Fibroblast of skin of back (primary cell): ENCODE data around the gene RBP2.
"Not testable (repeated sequence)": the region's sequence is repeated elsewhere in the genome, so short reads cannot be mapped to it uniquely, and the experiment has no call there.

ENCODE experiments used
- DNase-seq: peaks from one replicate; pipeline ENCODE4 v3.0.0-alpha.2; 2013

The RBP2 gene

DNA sequence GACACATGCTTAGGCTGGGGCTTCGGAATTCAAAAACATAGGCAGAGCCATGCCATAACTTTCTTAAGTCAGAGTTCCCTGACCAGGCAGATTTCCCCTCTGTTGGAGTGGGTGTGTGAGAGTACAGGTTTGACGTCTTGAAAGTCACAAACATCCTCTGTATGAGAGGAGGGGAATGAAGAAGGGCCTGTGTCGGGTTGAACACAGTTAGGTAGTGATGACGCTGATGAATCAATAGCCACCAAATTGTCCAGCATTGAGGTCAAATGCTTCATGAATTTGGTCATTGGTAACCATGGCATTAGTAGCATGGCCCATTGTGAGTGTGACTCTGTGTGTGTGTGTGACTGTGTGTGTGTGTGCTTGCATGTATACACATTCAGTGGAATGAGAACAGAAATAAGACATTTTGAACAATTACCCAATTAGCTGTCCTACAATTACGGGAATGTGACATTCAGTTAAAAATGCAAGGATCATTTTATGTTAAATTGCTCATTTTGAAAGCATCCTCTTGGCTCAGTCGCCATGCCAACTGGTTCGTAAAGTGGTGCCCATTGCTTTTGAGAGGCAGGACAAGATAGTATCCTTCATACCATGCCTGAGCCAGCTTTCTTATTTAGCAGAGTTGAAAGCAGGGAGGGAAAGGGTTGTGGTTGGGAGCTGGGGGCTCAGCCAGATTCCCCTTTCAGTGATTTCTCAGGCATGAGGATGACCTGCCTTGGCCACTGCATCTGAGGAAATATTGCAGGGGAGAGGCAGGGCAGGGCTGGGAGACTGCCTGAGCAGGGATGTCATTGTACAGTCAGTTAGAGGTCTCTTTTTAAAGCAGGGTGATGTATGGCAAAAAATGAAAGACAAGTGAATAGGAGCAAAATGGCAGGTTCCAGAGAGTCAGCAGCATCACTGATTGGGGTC lies 35.4 kb downstream of the RBP2 start:
- DNase-seq: no peak

DNA sequence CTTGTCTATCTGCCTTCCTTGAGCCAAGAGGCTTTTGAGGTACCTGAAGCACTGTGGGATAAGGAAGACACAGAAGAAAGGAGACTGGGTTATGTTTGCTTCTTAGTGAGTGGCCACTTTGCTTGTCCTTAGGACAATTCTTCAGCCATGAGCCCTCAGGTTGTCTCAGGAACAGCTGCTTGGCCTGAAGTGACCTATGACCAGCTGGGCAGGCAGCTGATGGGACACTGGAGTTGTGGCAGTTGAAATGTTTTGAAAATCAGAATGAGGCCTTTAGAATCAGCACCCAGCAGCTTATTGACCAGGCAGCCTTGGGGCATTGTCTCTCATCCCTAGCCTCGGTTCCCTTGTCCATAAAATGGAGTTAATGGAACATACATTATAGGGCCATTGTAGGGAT lies 37.0 kb downstream of the RBP2 start:
- DNase-seq: no peak

DNA sequence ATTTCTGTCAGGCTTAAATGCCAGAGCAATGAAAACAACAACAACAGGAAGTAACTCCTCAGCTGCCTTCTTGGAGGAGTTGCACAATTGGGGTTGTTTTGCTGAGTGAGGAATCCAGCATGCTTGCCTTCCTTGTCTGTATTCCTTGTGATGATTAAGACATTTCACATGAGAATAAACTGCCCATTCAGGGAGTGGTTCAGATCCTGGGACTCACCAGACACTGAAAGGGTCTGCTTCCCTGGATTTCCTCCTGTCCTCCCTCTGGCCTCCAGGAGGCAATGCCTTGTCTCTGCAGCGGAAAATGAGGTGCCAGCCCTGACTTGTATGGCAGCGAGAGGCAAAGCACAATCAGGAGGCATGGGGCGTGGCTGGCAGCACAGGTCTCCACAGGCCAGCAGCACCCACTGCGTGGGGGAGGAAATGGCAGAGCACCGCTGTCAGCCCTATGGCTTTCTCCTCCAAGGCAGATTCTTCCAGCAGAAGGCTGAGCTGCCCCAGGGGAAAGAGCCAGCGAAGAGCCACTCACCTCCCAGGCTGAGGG lies 41.5 kb downstream of the RBP2 start:
- peak; percentile 11 for DNase-seq

DNA sequence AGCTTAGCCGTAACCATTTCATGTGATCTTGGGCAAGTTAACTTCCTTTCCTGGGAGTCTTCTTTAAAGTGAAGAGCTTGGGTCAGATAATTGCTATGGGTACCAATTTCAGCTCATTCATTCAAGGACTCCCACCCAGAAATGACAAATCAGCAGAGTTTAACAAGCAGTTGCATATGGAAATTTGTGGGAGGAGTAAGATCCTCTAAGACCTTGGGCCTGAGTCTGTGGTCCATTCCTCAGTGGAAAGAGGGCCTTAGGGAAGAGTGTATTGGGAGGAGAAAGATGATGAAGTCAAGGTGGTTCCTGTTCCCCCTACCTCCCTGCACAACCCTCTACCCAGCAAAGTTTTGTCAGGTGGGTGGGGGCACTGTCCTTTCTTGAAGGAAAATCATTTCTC lies 42.1 kb downstream of the RBP2 start:
- DNase-seq: no peak

DNA sequence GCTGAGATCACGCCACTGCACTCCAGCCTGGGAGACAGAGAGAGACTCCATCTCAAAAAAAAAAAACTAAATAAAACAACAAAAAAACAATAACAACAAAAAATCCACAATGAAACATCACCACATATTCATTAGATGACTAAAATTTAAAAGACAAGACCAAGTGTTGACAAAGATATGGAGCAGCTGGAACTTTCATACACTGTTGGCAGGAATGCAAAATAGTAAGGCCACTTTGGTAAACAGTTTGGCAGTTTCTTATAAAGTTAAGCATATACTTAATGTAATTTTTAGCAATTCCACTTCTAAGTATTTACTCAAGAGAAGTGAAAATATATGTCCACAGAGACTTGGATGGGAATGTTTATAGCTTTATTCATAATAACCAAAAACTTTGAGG lies 43.2 kb downstream of the RBP2 start:
- no peak for DNase-seq

DNA sequence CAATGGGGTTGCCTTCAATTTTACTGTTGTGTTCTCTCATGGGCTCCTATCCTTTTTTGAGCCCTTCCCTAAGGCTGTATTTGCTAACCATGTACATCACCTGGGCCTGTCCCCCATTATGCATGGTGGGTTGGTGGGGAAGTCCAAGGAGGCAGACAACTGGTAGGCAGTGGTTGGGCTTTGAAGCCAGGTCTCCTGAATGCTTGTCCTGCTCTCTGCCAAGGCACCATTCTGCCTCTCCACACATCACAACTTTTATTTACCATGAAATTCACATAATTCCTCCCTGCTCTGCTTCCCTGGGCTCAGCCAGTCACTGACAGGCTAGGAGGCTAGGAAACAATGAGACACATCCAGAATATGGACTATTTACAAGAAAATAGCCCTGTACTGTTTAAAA lies 45.8 kb downstream of the RBP2 start:
- no peak for DNase-seq

DNA sequence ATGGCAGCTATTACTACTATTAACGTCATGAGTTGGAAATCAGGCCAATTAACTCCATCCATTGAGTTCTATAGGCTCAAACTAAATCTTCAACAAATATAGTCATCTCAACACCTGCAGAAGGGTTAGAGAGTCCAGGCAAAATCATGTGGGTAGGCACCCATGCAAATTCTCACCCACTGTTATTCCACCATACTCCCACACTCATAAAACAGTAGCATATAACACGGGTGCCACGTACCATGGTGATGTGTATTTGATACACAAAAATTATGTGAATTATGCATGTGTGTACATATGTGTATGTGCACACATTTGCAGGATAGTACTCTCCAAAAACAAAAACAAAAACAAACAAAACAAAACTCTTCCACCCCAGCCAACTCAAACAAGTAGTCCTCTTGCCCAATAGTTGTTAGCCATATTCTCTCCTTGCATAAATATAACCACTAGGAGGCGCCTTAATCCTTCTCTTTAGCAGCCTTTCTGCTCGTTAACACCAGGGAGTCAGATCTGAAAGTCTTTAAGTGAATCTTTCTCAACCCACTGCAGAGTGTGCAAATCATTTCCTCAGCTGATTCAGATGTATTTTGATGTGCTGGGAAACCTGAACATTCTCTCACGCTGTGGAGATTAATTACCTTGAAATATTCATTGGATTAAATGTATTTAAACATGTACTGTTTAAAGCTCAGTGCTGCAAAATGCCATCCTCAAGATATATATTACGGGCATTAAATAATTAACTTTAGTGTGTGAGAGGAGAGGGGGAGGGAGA lies 48.8 kb downstream of the RBP2 start:
- peak; percentile 68 for DNase-seq

DNA sequence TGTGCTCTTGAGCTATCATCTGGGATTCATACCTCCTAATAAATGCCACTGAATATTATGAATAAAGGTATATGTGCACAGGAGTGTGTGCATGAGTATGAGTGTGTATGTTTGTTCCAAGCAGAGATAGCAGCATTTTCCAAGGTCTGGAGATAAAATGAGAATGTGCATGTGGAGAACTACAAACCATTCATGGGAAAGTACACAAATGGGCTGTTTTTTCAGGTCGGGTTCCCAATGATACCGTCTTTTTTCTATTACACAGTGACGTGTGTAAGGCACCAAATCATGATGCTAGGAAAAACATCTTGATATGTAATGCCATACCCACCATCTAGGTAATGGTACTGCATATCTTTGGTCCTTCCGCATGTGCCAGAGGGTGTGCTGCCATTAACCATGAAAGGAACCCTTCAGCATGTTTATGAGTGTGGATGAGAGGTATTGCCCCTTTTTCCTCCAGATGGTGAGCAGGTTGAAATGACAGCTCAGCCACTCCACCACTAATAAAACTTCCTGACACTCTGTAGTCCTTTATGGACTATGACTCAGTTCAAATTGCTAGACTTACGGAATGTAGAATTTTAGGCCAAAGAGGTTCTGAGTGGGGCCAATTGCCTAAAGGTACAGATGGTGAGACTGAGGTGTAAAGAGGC lies 50.4 kb downstream of the RBP2 start:
- DNase-seq: no peak

DNA sequence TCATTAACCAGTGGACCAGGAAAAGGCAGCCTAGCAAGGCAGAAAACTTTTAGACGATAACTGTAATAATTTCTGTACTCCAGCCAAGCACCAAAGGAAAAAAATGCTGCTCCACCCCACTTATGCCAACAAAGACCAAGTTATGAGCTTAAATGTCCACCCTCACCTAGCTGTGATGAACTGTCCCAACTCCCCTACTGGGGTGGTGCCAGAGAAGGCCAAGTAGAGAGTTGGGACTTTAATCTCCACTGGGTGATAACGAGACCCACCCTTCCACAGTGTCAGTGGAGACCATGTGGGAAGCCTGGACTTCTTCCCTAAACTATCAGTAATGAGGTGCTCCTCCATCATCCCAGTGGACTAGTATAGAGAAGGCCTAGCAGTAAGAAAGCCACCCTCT lies 53.1 kb downstream of the RBP2 start:
- no peak for DNase-seq

DNA sequence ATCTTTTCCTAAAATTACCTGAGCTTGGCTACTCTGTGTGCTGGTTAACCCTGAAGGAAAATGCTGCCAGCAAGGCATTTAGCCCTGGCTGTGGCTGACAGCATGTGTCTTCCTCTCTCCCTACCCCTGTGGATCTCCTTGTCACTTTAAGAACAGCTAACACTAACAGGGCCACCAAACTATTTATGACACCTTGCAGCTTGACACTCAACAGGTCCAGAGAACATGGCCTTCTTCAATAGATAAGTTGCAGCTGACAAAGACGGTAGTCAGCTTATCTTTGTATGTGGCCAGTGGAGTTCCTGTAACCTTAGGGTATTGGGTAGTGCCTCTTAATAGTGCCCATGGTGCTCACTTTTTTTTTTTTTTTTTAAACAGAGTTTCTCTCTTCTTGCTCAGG lies 54.9 kb downstream of the RBP2 start:
- no peak for DNase-seq

DNA sequence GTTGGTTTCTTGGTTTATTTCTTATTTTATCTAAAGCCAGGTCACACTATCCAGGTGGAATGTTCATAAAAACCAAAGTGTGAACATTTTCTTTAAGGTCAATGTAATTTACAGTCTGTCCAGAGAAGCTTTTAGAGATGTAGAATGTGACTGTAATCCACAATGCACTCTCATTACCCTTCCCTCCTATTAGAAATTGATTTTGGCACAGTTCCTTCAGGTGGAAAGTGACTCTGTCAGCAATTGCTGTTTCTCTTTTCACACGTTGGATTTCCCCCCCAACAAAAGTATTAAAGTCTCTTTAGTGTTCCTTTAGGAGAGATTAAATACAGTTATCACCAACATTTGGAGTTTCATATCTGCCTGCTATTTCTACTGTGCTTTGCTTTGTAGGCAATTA lies 55.3 kb downstream of the RBP2 start:
- no peak for DNase-seq

DNA sequence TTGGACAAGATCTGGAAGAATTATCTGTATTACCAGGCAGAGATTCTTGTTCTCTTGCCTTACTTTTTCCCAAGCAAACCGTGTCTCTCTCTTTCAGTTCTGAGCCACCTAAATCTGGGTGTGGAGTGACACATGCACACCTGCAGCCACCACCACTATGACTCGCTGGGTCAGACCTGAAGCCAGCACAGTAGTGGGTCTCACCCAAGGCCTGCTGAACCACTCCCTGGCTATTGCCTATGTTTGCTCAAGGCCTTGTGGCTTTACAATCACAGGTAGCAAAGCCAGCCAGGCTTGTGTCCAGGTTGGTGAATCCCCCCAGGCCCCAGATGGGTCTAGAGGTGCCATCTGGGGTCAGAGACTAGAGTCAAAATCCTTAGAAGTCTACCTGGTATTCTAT lies 58.2 kb downstream of the RBP2 start:
- no peak for DNase-seq

DNA sequence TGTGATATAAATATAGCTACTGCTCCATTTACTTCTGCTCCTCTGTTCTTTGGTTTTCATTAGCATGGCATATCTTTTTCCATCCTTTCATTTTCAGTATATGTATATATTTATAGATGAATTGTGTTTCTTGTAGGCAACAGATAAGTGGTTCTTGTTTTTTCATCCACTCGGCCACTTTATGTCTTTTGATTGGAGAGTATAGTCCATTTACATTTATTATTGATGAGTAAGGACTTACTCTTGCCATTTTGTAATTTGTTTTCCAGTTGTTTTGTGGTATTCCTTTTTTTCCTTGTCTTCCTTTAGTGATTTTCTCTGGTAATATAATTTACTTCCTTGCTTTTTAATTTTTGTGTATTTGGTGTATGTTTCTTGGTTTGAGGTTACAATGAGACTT lies 60.0 kb downstream of the RBP2 start:
- DNase-seq: no peak

DNA sequence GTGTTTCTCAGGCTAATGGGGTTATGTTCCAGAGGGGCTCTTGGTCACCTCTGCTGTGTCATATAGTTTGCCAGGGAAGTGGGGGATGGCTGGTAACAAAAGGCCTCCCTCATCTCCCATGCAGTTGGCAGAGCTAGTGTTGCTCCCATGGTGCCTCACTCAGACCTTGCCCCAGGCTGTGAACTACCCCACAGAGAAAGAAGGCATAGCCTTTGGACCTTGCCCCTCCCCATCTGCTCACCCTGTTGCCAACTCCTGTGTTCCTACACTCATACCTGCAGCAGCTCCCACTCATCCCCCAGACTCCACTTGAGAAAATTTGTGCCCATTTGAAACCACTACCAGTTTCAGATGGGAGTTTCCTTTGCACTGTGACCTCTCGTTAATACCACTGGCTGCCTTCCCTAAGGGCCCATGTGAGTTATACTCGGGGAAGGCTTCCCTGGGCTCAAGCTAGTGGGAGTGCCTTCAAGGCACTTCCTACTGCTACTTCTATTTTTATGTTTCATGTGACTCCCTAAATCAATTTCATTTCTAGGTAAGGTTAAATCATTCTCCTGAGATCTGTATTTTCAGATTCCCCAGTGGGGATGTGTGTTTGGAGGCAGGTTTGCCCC lies 61.6 kb downstream of the RBP2 start:
- no peak for DNase-seq

DNA sequence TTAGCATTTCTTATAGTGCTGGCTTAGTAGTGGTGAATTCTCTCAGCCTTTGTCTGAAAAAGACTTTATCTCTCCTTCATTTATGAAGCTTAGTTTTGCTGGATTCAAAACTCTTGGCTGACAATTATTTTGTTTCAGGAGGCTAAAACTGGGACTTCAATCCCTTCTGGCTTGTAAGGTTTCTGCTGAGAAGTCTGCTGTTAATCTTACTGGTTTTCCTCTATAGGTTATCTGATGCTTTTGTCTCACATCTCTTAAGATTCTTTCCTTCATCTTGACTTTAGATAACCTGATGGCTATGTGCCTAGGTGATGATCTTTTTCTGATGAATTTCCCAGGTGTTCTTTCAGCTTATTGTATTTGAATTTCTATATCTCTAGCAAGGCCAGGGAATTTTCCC lies 63.4 kb downstream of the RBP2 start:
- DNase-seq: not testable (repeated sequence)
